Measurements from ENCODE around the gene PHACTR1. TPM values are rescaled to one million over a fixed set of nuclear protein-coding genes. Genes with fewer than 3 reads are reported as not detected.

The PHACTR1 gene
- total RNA-seq, result 13.1 and 13.4 TPM in 2 replicates

GRCh38 chr6:12716298-12716916, at the start of gene PHACTR1:
Gene PHACTR1 (plus strand): TSS chr6:12716767.

GRCh38 chr6:13328076-13328874, 611.7 kb downstream of the PHACTR1 start, which contains the start of gene TBC1D7:
Gene TBC1D7 (minus strand): TSS chr6:13328537. CDS start chr6:13326898, 1,639 bp downstream.

Small RNA genes within 50 kb of the gene (small RNA-seq; reads per million reads assigned to genes)
- gene RNU1-11P, result 18.3 reads per million, percentile 97 among the genes with 10 or more reads in this experiment
